IPS DF 6.9 (cell line): ENCODE results near the gene LCN2.
"Not testable (repeated sequence)": the region's sequence is repeated elsewhere in the genome, so short reads cannot be mapped to it uniquely, and the experiment has no call there.

Experiments
- DNase-seq: peaks from one replicate; pipeline ENCODE4 v3.0.0-alpha.2; 2013; ENCODE audit warnings: low read depth, low spot score
- H3K27ac ChIP-seq: one replicate; pipeline ENCODE4 v1.5.1; 2013; ENCODE audit warnings: low read length, control low read depth
- H3K27me3 ChIP-seq: 2 replicates; pipeline ENCODE4 v1.6.1; 2013; ENCODE audit warnings: mild to moderate bottlenecking, low read length; ENCODE audit not compliant: control insufficient read depth, insufficient read depth
- H3K36me3 ChIP-seq: 2 replicates; pipeline ENCODE4 v1.6.1; 2013; ENCODE audit warnings: low read length; ENCODE audit not compliant: control insufficient read depth, insufficient read depth
- H3K4me1 ChIP-seq: 2 replicates; pipeline ENCODE4 v1.6.1; 2013; ENCODE audit warnings: low read length; ENCODE audit not compliant: control insufficient read depth, insufficient read depth
- H3K4me3 ChIP-seq: 2 replicates; pipeline ENCODE4 v1.5.1; 2013; ENCODE audit warnings: mild to moderate bottlenecking, low read length
- H3K9me3 ChIP-seq: 2 replicates; pipeline ENCODE4 v1.6.1; 2013; ENCODE audit warnings: low read length, inconsistent platforms; ENCODE audit not compliant: control insufficient read depth, insufficient read depth
- WGBS: extraction: QIAGEN DNeasy Blood & Tissue Kit; methylation state at CpG from one replicate; pipeline ENCODE4 v1.1.7; 2013; ENCODE audit warnings: mixed read lengths, missing lambda C conversion rate; ENCODE audit not compliant: insufficient read length, insufficient coverage; 5-methylcytosine and 5-hydroxymethylcytosine counted together

The LCN2 gene

GRCh38 chr9:128169925-128170324, 20.7 kb downstream of the LCN2 start:
- no peak for DNase-seq
- Histone ChIP-seq H3K27ac (no peak overlapping the region), H3K36me3 (peaks cover 20% of the 10 kb centered on the region), H3K27me3 (no peaks in the 10 kb centered on the region), H3K9me3 (no peaks in the 10 kb centered on the region), H3K4me1 (no peaks in the 10 kb centered on the region), H3K4me3 (no peak overlapping the region)
- WGBS, result no CpG with 5 or more reads among the region's 8 CpGs

GRCh38 chr9:128174062-128174461, 24.8 kb downstream of the LCN2 start:
- no peaks in the 10 kb centered on the region for H3K27me3 ChIP-seq
- peaks cover 29% of the 10 kb centered on the region for H3K36me3 ChIP-seq
- H3K27ac ChIP-seq, result no peak overlapping the region
- H3K9me3 ChIP-seq, result no peaks in the 10 kb centered on the region
- no CpG with 5 or more reads among the region's 4 CpGs for WGBS
- DNase-seq, result no peak
- H3K4me1 ChIP-seq, result no peaks in the 10 kb centered on the region
- H3K4me3 ChIP-seq, result no peak overlapping the region

- Histone ChIP-seq H3K36me3 (peaks cover 28% of the 10 kb centered on the region), H3K27me3 (no peaks in the 10 kb centered on the region), H3K4me3 (no peak overlapping the region), H3K9me3 (no peaks in the 10 kb centered on the region), H3K4me1 (no peaks in the 10 kb centered on the region), H3K27ac (no peak overlapping the region)
- no CpG with 5 or more reads among the region's 8 CpGs for WGBS
- no peak for DNase-seq
Measured at GRCh38 chr9:128175102-128175563, 25.9 kb downstream of the LCN2 start.

DNA sequence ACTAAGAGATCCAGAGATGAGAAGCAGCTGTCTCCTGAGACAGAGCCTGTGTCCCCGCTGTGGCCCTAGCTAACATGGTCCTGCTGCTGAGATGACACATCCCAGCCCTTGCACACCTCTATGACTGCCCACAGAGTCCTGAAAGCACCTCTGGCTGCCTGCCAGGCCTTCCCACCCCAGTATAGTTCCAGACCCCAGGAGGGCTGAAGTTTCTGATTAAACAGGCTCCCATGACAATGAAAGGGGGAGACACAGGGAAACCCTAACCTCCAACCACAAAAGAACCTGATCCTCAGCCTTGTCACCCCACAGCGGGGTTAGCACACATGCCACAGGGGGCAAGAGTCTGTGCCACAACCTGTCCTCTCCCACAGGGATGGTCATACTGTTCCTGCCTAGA, 26.5 kb downstream of the LCN2 start:
- H3K4me3 ChIP-seq, result no peak overlapping the region
- no peak for DNase-seq
- H3K27me3 ChIP-seq, result no peaks in the 10 kb centered on the region
- H3K4me1 ChIP-seq, result no peaks in the 10 kb centered on the region
- WGBS, result no CpG with 5 or more reads among the region's 2 CpGs
- peaks cover 31% of the 10 kb centered on the region for H3K36me3 ChIP-seq
- H3K27ac ChIP-seq, result no peak overlapping the region
- no peaks in the 10 kb centered on the region for H3K9me3 ChIP-seq

DNA sequence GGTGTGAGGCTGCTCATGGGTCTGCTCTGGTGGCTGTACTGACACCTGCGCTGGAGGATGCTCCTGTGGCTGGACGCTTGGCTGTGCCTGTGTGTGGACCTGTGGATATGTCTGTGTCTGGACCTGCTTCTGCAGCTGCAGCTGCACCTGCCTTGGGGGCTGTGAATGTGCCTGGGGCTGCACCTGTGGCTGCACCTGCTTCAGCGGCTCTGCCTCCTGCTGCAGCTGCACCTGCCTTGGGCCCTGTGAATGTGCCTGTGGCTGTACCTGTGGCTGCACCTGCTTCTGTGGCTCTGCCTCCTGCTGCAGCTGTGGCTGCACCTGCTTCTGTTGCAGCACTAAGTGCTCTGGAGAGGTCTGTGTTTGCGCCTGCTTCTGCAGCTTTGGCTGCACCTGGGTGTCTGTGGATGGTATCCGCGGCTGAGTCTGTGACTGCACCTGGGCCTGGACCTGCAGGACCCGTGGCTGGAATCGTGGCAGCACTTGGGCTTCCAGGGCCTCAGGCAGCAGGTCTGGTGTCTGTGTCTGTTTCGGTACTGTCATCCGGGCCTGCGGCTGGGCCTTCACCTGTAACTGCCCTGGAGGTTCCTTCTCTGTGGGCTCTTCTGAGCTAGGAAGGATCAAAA, 29.7 kb downstream of the LCN2 start:
- Histone ChIP-seq H3K27ac (no peak overlapping the region), H3K4me1 (no peaks in the 10 kb centered on the region), H3K36me3 (peaks cover 31% of the 10 kb centered on the region), H3K4me3 (no peak overlapping the region), H3K9me3 (no peaks in the 10 kb centered on the region), H3K27me3 (no peaks in the 10 kb centered on the region)
- WGBS, result no CpG with 5 or more reads among the region's 11 CpGs
- no peak for DNase-seq

DNA sequence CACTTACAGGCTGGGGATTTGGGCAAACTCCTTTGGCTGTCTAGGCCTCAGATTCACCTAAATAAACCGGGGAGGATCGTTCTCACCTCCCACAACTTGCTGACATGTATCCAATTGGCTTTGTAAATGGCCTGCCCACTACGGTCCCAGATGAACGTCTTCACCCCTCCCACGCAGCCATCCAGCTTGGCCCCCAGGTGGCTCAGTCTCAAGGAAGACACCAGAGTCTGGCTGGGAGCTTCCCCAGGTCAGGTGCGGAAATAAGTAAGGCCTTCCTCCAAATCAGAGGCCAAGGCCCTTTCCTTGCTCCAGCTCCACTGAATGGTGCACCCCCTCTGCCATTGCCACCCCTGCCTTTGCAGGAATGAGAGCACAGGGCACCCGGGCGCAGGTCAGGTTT, 30.7 kb downstream of the LCN2 start:
- H3K36me3 ChIP-seq, result peaks cover 31% of the 10 kb centered on the region
- WGBS, result no CpG with 5 or more reads among the region's 8 CpGs

GRCh38 chr9:128180447-128180846, 31.2 kb downstream of the LCN2 start:
- WGBS, result no CpG with 5 or more reads among the region's 8 CpGs

More for the DNA sequence above, 30.7 kb downstream of the LCN2 start:
- Histone ChIP-seq H3K4me3 (no peak overlapping the region), H3K9me3 (no peaks in the 10 kb centered on the region), H3K27me3 (no peaks in the 10 kb centered on the region), H3K27ac (no peak overlapping the region), H3K4me1 (no peaks in the 10 kb centered on the region)
- DNase-seq, result no peak

DNA sequence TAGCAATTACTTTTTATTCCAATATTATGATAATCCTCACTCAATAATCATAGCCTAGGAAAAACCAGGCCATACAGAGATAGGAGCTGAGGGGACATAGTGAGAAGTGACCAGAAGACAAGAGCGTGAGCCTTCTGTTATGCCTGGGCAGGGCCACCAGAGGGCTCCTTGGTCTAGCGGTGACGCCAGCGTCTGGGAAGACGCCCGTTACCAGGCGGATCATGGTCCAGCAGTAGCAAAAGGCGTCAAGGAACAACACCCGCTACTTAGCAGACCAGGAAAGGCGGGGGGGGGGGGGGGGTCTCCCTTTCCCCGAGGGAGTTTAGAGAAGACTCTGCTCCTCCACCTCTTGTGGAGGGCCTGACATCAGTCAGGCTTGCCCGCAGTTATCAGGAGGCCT, 32.2 kb downstream of the LCN2 start:
- not testable (repeated sequence) for H3K27me3 ChIP-seq, DNase-seq, H3K27ac ChIP-seq, H3K4me1 ChIP-seq, H3K9me3 ChIP-seq, H3K4me3 ChIP-seq
- peaks cover 28% of the 10 kb centered on the region for H3K36me3 ChIP-seq
- no CpG with 5 or more reads among the region's 12 CpGs for WGBS

More at GRCh38 chr9:128180447-128180846, 31.2 kb downstream of the LCN2 start:
- H3K36me3 ChIP-seq, result peaks cover 33% of the 10 kb centered on the region
- DNase-seq, result no peak
- H3K27ac ChIP-seq, result no peak overlapping the region
- H3K4me1 ChIP-seq, result no peaks in the 10 kb centered on the region
- H3K4me3 ChIP-seq, result no peak overlapping the region
- H3K9me3 ChIP-seq, result no peaks in the 10 kb centered on the region
- no peaks in the 10 kb centered on the region for H3K27me3 ChIP-seq

DNA sequence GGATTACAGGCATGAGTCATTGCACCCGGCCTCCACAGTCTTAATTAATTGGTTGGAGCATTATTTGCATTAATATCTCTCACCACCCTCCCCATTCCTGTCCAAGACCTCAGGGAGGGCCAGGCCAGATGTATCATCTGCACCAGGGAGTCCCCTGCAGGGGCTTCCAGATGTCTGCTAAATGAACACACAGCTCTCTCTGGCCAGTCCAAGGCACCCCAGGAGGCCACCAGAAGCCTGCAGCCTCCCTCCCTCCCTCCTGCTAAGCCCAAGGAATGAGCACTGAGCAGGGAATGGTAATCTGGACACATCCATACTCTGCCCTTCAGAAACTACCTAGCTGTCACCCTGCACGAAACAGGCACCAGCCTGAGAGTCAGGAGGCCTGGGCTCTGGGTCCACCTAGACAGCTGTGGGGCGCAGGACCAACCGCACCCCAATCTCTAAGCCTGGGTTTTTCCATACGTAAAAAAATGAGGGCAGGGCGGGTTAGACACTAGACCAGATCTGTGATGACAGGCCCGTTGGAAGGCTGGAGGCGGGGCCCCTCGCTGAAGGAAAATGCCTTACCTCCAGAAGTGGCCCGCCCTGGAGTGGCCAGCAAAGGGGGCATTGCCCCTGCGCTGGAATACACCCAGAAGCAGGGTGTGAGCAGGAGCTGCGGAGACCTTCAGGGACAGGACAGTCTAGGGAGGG, 33.8 kb downstream of the LCN2 start:
- no CpG with 5 or more reads among the region's 12 CpGs for WGBS
- H3K4me3 ChIP-seq, result no peak overlapping the region
- no peaks in the 10 kb centered on the region for H3K9me3 ChIP-seq
- H3K27ac ChIP-seq, result no peak overlapping the region
- DNase-seq, result no peak
- peaks cover 23% of the 10 kb centered on the region for H3K36me3 ChIP-seq
- no peaks in the 10 kb centered on the region for H3K27me3 ChIP-seq
- H3K4me1 ChIP-seq, result no peaks in the 10 kb centered on the region

- Histone ChIP-seq H3K27ac (no peak overlapping the region), H3K36me3 (peaks cover 4% of the 10 kb centered on the region; the same call in 1 of the 2 replicates), H3K9me3 (no peaks in the 10 kb centered on the region), H3K4me3 (no peak overlapping the region), H3K27me3 (no peaks in the 10 kb centered on the region), H3K4me1 (peaks cover 2% of the 10 kb centered on the region; the same call in 1 of the 2 replicates)
- DNase-seq, result no peak
- no CpG with 5 or more reads among the region's 11 CpGs for WGBS
Measured at GRCh38 chr9:128185979-128186965, 37.0 kb downstream of the LCN2 start.
